Tongue (tissue), 3 donors: ENCODE measurements around the gene SCRN1. TPM values are rescaled to one million over a fixed set of nuclear protein-coding genes. Genes with fewer than 3 reads are reported as not detected.
"Not testable (repeated sequence)": the region's sequence is repeated elsewhere in the genome, so short reads cannot be mapped to it uniquely, and the experiment has no call there.

Experiments used
- DNase-seq: peaks from one replicate; pipeline ENCODE4 v3.0.0-alpha.2; 2015
- small RNA-seq: library from RNA; depleted of rRNA; stranded (forward); fragments of <200 nt; gene quantifications from one replicate; pipeline ENCODE3, GENCODE V24; 2014; ENCODE audit warnings: low replicate concordance
- total RNA-seq: library from RNA; depleted of rRNA; stranded (reverse); fragments of >200 nt; gene quantifications from one replicate; pipeline ENCODE4 v1.2.3, GENCODE V29; 2014

The SCRN1 gene
- total RNA-seq, 1 donor from 2014 or later: 36.0 TPM

DNA sequence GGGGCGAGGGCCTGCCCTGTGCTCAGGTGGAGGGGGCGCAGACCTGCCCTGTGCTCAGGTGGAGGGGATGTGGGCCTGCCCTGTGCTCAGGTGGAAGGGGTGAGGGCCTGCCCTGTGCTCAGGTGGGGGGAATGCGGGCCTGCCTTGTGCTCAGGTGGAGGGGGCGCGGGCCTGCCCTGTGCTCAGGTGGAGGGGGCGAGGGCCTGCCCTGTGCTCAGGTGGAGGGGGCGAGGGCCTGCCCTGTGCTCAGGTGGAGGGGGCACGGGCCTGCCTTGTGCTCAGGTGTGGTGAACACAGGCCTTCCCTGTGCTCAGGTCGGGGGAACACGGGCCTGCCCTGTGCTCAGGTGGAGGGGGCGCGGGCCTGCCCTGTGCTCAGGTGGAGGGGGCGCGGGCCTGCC lies 98.8 kb downstream of the SCRN1 start:
- not testable (repeated sequence) for DNase-seq

DNA sequence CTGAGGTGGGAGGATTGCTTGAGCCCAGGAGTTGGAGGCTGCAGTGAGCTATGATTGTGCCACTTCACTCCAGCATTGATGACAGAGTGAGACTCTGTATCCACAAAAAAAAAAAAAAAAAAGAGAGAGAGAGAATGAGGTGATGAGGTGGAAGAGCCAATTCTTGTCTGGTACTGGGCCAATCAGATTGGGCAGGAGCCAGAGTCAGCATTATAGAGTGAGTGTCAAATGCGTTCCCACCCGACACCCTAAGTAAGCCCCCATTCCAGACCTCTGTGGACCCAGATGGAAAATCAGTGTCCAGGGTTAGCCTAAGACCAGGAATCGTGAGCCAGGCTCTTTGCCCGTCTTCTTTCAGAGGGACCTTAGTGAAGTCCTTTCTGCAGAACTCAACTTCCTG lies 99.3 kb downstream of the SCRN1 start:
- no peak for DNase-seq

DNA sequence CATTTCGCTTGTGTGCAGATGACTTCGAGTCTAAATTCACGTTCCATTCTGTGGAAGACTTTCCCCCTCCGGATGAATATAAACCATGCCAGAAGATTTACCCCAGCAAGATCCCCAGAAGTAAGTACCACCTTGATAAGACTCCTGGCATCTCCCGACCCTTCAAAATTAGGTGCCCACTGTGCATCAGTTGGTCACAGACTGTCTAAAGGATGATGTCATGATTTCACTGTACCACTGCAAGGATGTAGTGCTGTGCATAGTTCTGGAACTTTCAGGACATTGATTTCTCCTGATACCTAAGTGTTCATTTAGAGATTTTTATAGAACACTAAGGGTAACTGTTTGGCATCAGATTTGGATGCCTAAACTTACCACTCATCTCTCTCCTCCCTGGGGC lies 100.3 kb downstream of the SCRN1 start:
- no peak for DNase-seq

DNA sequence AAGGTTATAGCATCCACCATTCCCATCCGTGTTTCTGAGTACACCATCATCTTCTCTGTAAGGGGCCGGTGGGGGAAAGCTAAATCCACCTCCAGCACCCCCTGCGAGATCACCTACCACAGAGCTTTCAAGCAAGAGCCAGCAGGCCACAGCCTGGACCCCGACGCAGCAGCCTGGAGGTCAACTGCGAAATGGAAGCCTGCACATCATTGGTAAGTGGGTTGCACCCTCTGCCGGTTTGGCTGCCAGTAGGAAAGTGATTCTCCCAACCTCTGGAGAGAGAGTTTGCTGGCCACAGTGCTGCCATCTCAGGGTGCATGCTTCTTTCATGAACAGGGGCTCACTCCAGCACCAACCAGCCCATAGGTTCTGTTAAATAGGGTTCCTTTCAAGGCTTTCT lies 101.6 kb downstream of the SCRN1 start:
- DNase-seq: no peak

DNA sequence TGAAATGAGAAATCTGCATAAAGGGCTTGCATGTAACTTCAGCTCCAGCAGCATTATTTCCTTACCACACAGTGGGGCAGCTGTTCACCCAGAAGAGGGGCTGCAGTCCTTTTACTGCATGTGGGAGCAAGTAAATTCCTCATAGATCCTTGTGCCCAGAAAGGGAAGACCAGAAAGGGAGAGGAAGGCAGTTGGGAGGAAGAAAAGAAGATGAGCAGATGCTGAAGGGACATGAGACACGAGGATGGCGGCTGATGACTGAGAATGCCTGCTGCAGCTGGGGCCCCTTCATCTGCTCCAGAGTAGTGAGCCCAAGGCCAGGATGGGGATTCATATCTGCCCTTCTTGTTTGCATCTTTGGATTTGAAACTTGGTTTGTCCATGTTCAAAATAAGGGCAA lies 102.8 kb downstream of the SCRN1 start:
- DNase-seq: no peak

DNA sequence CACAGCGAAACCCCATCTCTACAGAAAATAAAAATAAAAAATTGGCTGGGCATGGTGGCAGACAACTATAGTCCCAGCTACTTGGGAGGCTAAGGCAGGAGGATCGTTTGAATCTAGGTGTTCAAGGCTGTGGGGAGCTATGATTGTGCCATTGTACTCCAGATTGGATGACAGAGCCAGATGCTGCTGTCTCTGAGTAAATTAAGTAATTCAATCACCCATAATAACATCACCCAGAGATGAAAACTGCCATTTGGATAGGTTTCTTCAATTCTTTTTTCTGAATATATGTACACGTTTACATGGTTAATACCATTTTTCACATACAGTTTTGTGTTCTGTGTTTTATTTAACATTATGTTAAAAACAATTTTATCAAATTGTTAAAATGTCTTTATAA lies 104.0 kb downstream of the SCRN1 start:
- DNase-seq: no peak

DNA sequence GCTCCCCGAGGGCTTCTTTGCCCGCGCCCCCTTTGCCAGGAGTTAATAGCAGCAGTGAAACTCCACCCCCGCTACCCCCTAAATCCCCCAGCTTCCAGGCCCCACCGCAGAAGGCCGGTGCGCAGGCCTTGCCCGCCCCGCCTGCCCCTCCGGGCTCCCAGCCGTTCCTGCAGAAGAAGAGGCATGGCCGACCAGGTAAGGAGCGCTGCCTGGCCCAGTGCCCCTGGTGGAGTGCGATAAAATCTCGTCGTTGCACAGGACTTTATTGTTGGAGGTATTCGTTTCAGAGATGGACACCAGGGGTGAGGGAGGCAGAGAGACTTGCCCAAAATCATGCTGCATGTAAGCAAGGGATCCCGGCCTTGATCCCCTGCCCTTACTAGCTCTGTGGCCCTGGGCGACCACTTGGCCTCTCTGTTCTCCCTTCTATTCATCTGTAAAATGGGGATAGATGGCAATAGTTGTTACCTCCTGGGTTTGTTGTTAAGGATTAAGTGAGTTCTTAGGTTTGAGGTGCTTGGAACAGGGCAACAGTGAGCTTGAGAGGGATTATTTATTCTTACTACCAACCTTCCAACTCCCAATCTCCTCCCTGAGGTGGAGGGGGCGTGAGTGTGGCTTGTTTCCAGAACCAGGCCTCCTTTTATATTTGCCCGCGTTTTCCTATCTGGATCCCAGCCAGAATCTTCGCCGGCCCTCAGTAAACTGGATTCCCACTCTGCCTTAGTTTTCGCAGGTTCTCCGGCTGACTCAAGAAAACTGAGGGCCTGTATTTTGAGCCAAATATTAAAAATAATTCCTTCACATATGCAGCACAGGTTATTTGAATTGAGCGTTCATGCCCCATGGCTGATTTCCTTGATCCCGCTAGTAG lies 105.0 kb downstream of the SCRN1 start:
- DNase-seq: peak; percentile 64

DNA sequence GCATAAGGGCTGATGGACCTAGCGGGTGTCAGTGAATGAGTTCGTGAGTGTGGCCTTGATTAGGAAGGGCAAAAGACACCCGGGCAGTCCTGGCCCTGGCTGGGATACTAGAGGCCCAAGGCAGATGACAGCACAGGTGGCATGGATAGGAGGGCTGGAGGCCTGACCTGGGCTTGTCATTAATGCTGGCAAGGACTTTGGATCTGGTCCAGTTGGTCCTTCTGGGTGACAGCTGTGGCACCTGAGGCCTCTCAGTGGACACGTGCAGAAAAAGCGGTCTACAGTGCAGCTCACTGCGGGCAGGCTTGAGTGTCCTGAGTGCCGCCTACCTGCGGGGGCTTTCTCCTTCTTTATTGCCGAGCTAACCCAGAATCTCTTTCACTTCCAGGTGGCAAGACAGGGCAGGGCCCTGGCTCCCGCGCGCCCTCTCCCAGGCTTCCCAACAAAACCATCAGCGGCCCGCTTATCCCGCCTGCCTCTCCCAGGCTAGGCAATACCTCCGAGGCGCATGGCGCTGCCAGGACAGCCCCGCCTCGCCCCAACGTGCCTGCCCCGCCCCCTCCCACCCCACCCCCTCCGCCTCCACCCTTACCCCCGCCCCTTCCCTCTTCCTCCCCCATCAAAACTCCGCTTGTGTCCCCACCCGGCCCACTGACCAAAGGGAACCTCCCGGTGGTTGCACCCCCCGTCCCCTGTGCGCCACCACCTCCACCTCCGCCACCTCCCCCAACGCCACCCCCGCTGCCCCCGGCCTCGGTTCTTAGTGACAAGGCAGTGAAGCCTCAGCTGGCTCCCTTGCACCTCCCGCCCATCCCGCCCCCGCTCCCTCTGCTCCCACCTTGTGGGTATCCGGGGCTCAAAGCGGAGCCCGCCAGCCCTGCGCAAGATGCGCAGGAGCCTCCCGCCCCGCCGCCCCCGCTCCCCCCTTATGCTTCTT lies 105.9 kb downstream of the SCRN1 start:
- peak; percentile 36 for DNase-seq

DNA sequence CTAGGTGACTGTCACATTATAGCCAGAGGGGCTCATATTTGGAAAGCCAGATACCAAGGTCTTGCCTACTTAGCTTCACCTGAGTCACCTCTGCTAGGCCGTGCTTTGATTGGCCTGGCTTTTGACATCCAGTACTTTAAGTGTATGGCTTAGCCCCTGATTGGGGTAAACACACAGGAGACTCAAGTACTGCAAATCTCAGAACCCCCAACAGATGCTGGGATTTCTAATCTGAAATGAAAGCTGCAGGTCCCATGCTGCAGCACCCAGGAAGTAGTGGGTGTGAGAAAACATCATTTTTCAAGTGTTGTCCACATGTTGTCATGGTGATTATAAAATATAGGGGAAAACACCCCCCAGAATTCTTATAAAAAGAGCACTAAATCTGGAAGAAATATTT lies 107.1 kb downstream of the SCRN1 start:
- DNase-seq: no peak

DNA sequence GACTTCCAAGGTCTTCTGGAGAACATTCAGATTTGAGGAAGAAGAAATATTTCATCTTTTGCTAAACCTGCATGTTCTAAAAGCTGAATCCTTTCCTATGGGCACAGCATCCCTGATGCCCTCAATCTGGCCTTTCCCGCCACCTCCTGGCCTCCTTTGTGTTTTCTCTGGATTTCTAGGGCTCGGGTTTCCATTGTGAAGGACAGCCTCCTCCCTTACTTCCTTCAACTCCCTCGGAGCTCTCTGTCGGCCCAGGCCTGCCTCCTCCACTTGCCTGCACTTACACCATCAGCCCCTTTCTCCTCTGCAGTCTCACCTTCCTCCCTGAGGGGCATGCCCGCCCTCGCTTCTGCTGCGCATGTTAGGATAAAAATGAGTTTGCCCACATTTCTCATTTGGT lies 107.9 kb downstream of the SCRN1 start:
- no peak for DNase-seq

DNA sequence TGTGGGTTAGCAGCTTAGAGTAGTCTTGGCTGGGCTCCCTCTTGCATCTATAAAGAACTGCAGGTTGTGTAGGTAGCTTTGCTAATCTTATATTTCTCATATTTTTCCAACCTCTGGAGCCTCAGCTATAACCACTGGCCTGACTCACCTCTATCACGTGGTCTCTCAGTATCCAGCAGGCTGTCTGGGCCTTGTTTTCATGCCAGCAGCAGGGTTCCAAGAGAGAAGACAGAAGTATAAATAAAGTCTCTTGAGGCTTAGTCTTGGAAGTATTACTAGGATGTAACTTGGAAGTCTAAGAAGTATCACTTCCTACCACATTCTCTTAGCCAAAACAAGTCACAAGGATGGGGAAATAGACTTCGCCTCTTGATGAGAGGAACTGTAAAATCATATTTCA lies 110.0 kb downstream of the SCRN1 start:
- peak; percentile 57 for DNase-seq

DNA sequence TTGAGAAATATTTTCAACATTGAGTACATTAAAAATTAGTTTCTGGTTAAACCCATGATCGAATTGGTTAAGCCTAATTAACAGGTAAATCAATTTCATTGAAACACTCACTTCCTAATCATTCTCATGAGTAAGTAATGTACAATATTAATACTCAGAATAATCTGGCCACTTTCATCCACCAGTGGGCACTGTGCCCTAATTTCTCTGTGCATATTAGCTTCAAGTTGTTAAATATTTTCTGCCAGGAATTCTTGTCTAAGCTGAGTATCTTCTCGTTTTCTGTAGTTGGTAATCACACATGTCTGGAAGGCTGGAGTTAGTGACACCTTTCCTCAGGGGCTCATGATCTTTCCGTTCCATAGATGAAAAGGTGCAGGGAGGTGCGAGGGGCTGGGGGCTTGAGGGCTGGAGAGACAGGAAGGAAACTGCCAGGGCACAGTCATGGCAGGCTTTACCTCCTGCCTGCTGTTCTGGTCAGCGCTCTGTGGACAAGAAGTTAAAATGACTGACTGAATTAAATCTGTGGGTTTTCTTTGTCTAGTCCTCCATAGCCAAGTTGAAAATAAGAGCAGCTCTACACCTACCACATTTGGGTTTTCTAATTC lies 111.4 kb downstream of the SCRN1 start:
- DNase-seq: peak; percentile 74

DNA sequence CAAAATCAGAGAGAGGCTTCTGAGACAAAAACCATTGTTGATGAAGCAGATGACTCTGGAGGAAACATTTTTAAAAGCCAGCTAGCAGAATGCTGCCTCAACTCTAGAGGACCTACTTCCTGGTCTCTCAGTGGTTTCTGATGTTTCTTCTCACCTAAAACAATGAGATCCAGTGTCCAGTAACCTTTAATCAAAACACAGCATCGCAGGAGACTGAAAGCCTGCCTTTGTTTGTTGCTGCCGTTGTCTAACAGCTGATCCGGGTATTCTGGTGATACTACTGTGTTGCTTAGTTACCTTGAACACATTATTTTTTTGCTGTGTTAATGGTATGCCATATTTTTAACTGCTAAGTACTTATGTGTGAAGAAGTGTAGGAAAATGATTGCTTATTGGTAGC lies 112.4 kb downstream of the SCRN1 start:
- DNase-seq: no peak

DNA sequence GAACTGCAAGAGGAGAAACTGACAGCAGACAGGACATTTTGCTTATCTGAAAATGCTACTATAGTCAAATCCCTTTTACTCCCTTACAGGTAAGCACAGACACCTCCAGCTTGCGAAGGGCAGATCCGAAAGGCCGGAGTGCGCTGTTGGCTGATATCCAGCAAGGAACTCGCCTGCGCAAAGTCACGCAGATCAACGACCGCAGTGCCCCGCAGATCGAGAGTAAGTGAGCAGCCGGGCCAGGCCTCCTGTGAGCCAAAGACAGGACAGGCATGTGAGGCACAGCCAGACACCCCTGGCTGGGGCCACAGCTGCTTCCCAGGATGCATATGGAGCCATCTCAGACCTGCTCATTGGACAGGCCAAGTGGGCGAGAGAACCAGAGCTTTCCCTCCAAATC lies 113.9 kb downstream of the SCRN1 start:
- no peak for DNase-seq

DNA sequence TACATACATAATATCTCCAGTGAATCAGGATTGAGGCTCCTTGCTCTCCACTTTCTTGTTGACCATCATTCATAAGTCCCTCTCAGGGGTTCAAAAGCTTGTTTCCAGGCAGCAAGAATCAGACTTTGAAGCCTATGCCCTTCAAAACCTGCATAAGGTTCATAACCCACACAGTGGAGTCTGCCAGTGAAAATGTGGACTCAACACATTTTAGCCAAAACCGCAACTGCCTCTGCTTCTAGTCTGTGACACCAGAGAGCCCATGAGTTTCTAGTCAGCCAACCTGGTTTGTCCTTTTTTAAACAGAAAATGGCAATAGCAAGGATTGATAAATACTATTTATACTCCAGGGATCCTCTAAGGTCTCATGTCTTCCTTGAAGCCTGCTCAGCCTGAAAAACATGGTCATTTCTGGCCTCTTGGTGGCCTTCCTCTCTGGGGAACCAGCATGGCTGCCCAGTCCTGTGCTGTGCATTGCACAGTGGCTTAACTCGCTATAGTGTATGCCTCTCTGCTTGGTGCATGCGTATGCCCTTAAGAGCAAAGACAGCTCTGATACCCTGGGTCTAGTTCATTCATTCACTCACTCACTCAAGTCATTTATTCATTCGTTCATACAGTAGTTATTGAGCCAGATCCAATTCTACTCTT lies 115.8 kb downstream of the SCRN1 start:
- DNase-seq: no peak

DNA sequence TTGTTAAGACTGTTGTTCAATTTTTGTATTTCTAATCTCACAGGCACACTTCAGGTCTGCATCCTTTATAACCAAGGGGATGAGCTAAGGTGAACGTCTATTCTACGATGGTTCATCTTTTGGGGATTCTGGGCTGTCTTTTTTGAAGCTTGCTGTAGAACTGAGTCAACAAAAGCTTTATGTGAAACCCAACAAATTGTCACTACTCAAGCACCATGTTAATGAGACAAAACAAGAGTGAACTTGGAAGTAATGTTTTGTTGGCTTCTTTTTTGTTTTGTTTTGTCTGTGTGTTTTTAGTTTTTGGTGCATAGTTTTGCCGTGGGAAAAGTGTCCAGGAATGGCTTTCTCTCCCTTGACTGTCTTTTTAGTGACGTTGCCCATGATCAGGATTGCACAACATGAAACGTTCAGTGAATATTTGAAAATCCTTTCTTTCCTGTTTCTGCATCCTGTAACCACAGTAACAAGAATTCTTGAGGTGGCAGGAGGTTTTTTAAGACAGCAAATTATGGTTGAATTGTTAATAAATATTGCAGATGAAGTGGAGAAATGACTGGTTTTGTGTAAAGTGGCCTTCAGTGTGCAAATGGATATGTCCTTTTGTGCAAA lies 117.7 kb downstream of the SCRN1 start:
- peak; percentile 22 for DNase-seq

Small RNAs within 50 kb of the gene (small RNA-seq; reads per million reads assigned to genes)
- gene RF01210: not detected

Other genes starting within 250 kb of the SCRN1 start
- 3.4 TPM for gene WIPF3, start 183.3 kb downstream of the SCRN1 start, total RNA-seq
- gene FKBP14, start 36.9 kb upstream of the SCRN1 start, total RNA-seq: 23.7 TPM
- 14.4 TPM for gene PLEKHA8, start 38.6 kb upstream of the SCRN1 start, total RNA-seq
- 126 TPM for gene MTURN, start 145.2 kb upstream of the SCRN1 start, total RNA-seq